GM18870 (cell line): ENCODE measurements around the gene NT5M.
"Not testable (repeated sequence)": the region's sequence is repeated elsewhere in the genome, so short reads cannot be mapped to it uniquely, and the experiment has no call there.

Experiments
- ATAC-seq: cut with Tn5 transposase; IDR thresholded peaks from one replicate; pipeline ENCODE4 v1.9.1; 2021; ENCODE audit warnings: moderate library complexity; ENCODE audit not compliant: unreplicated experiment

The NT5M gene

GRCh38 chr17:17303010-17303846 is at the start of gene NT5M:
Gene NT5M (plus strand): TSS chr17:17303373. CDS start chr17:17303551, 178 bp downstream.
- ATAC-seq = no peak

- ATAC-seq = no peak
Measured at GRCh38 chr17:17253406-17253805, 49.8 kb upstream of the NT5M start.

- ATAC-seq = no peak
Measured at GRCh38 chr17:17254036-17254435, 49.1 kb upstream of the NT5M start.

- not testable (repeated sequence) for ATAC-seq
Measured at GRCh38 chr17:17255689-17256088, 47.5 kb upstream of the NT5M start.

GRCh38 chr17:17256316-17256715 is 46.9 kb upstream of the NT5M start:
- no peak for ATAC-seq

GRCh38 chr17:17258011-17258410 is 45.2 kb upstream of the NT5M start:
- ATAC-seq = no peak

- ATAC-seq = no peak
Measured at GRCh38 chr17:17258998-17259397, 44.2 kb upstream of the NT5M start.

- no peak for ATAC-seq
Measured at GRCh38 chr17:17264430-17264829, 38.7 kb upstream of the NT5M start.

- ATAC-seq = no peak
Measured at GRCh38 chr17:17269926-17270773, 33.0 kb upstream of the NT5M start.

GRCh38 chr17:17275971-17276370 is 27.2 kb upstream of the NT5M start:
- ATAC-seq = no peak

GRCh38 chr17:17277431-17277830 is 25.7 kb upstream of the NT5M start:
- not testable (repeated sequence) for ATAC-seq

GRCh38 chr17:17279316-17279715 is 23.9 kb upstream of the NT5M start:
- ATAC-seq = no peak

- ATAC-seq = peak; percentile 82
Measured at GRCh38 chr17:17280613-17281549, 22.3 kb upstream of the NT5M start, which contains the start of gene COPS3. Gene COPS3 (minus strand): TSS chr17:17281246. CDS start chr17:17281186, 60 bp downstream.

GRCh38 chr17:17285951-17286350 is 17.2 kb upstream of the NT5M start:
- ATAC-seq = no peak

GRCh38 chr17:17289086-17289485 is 14.1 kb upstream of the NT5M start:
- no peak for ATAC-seq

- ATAC-seq = no peak
Measured at GRCh38 chr17:17289701-17290100, 13.5 kb upstream of the NT5M start.

GRCh38 chr17:17295141-17295540 is 8.0 kb upstream of the NT5M start:
- ATAC-seq = no peak

GRCh38 chr17:17297217-17297616 is 6.0 kb upstream of the NT5M start:
- ATAC-seq = no peak

- ATAC-seq = no peak
Measured at GRCh38 chr17:17298108-17298507, 5.1 kb upstream of the NT5M start.

- no peak for ATAC-seq
Measured at GRCh38 chr17:17300624-17301568, 2.3 kb upstream of the NT5M start.
